Inflammatory macrophage treated with lipopolysaccharide for 1 hour (primary cell): ENCODE data around the gene HIVEP3.

Experiments
- DNase-seq, 2 donors: peaks; one replicate each; pipeline ENCODE4 v3.0.0-alpha.2; 2020 to 2022

The HIVEP3 gene

GRCh38 chr1:41749991-41750745, 168.6 kb downstream of the HIVEP3 start:
- DNase-seq: no peak

GRCh38 chr1:41745022-41745421, 173.7 kb downstream of the HIVEP3 start:
- DNase-seq: no peak

- DNase-seq: no peak
Measured at GRCh38 chr1:41743366-41743765, 175.4 kb downstream of the HIVEP3 start.

GRCh38 chr1:41742219-41742618, 176.5 kb downstream of the HIVEP3 start:
- DNase-seq: peak; percentile 35 to 67

- no peak for DNase-seq
Measured at GRCh38 chr1:41741244-41741643, 177.5 kb downstream of the HIVEP3 start.

- DNase-seq: peak; percentile 47 to 69
Measured at GRCh38 chr1:41740630-41741239, 178.0 kb downstream of the HIVEP3 start.

- no peak for DNase-seq
Measured at GRCh38 chr1:41740058-41740457, 178.7 kb downstream of the HIVEP3 start.

GRCh38 chr1:41739061-41739955, 179.4 kb downstream of the HIVEP3 start:
- peak; percentile 95 to 99 for DNase-seq

GRCh38 chr1:41738475-41738874, 180.2 kb downstream of the HIVEP3 start:
- DNase-seq: no peak

- no peak for DNase-seq
Measured at GRCh38 chr1:41738006-41738405, 180.7 kb downstream of the HIVEP3 start.

GRCh38 chr1:41735631-41736260, 183.0 kb downstream of the HIVEP3 start:
- DNase-seq: no peak

GRCh38 chr1:41735139-41735538, 183.6 kb downstream of the HIVEP3 start:
- no peak for DNase-seq

GRCh38 chr1:41734201-41734970, 184.3 kb downstream of the HIVEP3 start:
- DNase-seq: peak; percentile 46 to 52

GRCh38 chr1:41733725-41734124, 185.0 kb downstream of the HIVEP3 start:
- DNase-seq: no peak

GRCh38 chr1:41733021-41733420, 185.7 kb downstream of the HIVEP3 start:
- no peak for DNase-seq

- DNase-seq: no peak
Measured at GRCh38 chr1:41731516-41732030, 187.1 kb downstream of the HIVEP3 start.

- peak in 1 of 2 donors; percentile 37 for DNase-seq
Measured at GRCh38 chr1:41730806-41731205, 187.9 kb downstream of the HIVEP3 start.

- peak; percentile 81 to 96 for DNase-seq
Measured at GRCh38 chr1:41728403-41729202, 190.1 kb downstream of the HIVEP3 start.

- DNase-seq: no peak
Measured at GRCh38 chr1:41727749-41728115, 191.0 kb downstream of the HIVEP3 start.

- DNase-seq: peak; percentile 92 to 95
Measured at GRCh38 chr1:41726899-41727748, 191.6 kb downstream of the HIVEP3 start.
